ENCODE results near the gene TMBIM6. TPM values are rescaled to one million over a fixed set of nuclear protein-coding genes. Genes with fewer than 3 reads are reported as not detected.

TMBIM6 gene
- total RNA-seq, 4 donors from 2014 or later, result 201 to 298 (median 263) TPM

- no peak for TF ChIP-seq POLR2A (IDR thresholded peaks at IDR 0.05)
- intact Hi-C loops (cut with DNase I; ENCODE audit: low total_unique reads), result no loop called here
- DNase-seq, result no peak
Observed at GRCh38 chr12:49794021-49794420, 52.7 kb downstream of the TMBIM6 start.

GRCh38 chr12:49794811-49795653 lies 53.7 kb downstream of the TMBIM6 start:
- H3K4me1 ChIP-seq, result no peaks in the 10 kb centered on the region
- H3K36me3 ChIP-seq, result no peaks in the 10 kb centered on the region
- DNase-seq, result no peak
- intact Hi-C loops (cut with DNase I; ENCODE audit: low total_unique reads), result no loop called here
- H3K27ac ChIP-seq, result no peak overlapping the region
- no peak overlapping the region for H3K4me3 ChIP-seq
- TF ChIP-seq POLR2A (IDR thresholded peaks at IDR 0.05) (no peak), CTCF (IDR thresholded peaks at IDR 0.05) (no peak)
- H3K9me3 ChIP-seq, result no peaks in the 10 kb centered on the region
- no peaks in the 10 kb centered on the region for H3K27me3 ChIP-seq

More at GRCh38 chr12:49794021-49794420, 52.7 kb downstream of the TMBIM6 start:
- H3K36me3 ChIP-seq, result no peaks in the 10 kb centered on the region
- H3K4me1 ChIP-seq, result no peaks in the 10 kb centered on the region
- no peak overlapping the region for H3K27ac ChIP-seq
- no peaks in the 10 kb centered on the region for H3K9me3 ChIP-seq
- H3K4me3 ChIP-seq, result no peak overlapping the region
- H3K27me3 ChIP-seq, result no peaks in the 10 kb centered on the region

GRCh38 chr12:49795654-49796105 lies 54.3 kb downstream of the TMBIM6 start:
- TF ChIP-seq CTCF (IDR thresholded peaks at IDR 0.05) (no peak), POLR2A (IDR thresholded peaks at IDR 0.05) (no peak)
- H3K36me3 ChIP-seq, result no peaks in the 10 kb centered on the region
- H3K9me3 ChIP-seq, result no peaks in the 10 kb centered on the region
- no peak overlapping the region for H3K27ac ChIP-seq
- H3K4me3 ChIP-seq, result no peak overlapping the region
- no peaks in the 10 kb centered on the region for H3K27me3 ChIP-seq
- intact Hi-C loops (cut with DNase I; ENCODE audit: low total_unique reads), result no loop called here
- no peak for DNase-seq
- no peaks in the 10 kb centered on the region for H3K4me1 ChIP-seq

- Histone ChIP-seq H3K36me3 (no peaks in the 10 kb centered on the region), H3K4me3 (no peak overlapping the region), H3K27ac (no peak overlapping the region), H3K4me1 (no peaks in the 10 kb centered on the region), H3K27me3 (no peaks in the 10 kb centered on the region), H3K9me3 (no peaks in the 10 kb centered on the region)
- DNase-seq, result no peak
- TF ChIP-seq POLR2A (IDR thresholded peaks at IDR 0.05), result no peak
- no peak for TF ChIP-seq CTCF (IDR thresholded peaks at IDR 0.05)
- intact Hi-C loops (cut with DNase I; ENCODE audit: low total_unique reads), result no loop called here
Observed at GRCh38 chr12:49796155-49796554, 54.8 kb downstream of the TMBIM6 start.

- DNase-seq, result no peak
- intact Hi-C loops (cut with DNase I; ENCODE audit: low total_unique reads), result no loop called here
- no peaks in the 10 kb centered on the region for H3K36me3 ChIP-seq
- H3K4me3 ChIP-seq, result no peak overlapping the region
- no peak overlapping the region for H3K27ac ChIP-seq
- H3K9me3 ChIP-seq, result no peaks in the 10 kb centered on the region
- no peak for TF ChIP-seq CTCF (IDR thresholded peaks at IDR 0.05)
- no peak for TF ChIP-seq POLR2A (IDR thresholded peaks at IDR 0.05)
- H3K27me3 ChIP-seq, result no peaks in the 10 kb centered on the region
- no peaks in the 10 kb centered on the region for H3K4me1 ChIP-seq
Observed at GRCh38 chr12:49796606-49797448, 55.5 kb downstream of the TMBIM6 start.
